NCI-H2107 treated with DMSO at 0.1 percent for 48 hours (cell line): ENCODE measurements around the gene DST.
A peak's percentile ranks its signal among the peaks of the same experiment; 100 is the strongest.

Experiments
- DNase-seq: peaks from one replicate; lab custom pipeline; 2025; ENCODE audit not compliant: unreplicated experiment; lab: John Stamatoyannopoulos, UW

Gene DST

DNA sequence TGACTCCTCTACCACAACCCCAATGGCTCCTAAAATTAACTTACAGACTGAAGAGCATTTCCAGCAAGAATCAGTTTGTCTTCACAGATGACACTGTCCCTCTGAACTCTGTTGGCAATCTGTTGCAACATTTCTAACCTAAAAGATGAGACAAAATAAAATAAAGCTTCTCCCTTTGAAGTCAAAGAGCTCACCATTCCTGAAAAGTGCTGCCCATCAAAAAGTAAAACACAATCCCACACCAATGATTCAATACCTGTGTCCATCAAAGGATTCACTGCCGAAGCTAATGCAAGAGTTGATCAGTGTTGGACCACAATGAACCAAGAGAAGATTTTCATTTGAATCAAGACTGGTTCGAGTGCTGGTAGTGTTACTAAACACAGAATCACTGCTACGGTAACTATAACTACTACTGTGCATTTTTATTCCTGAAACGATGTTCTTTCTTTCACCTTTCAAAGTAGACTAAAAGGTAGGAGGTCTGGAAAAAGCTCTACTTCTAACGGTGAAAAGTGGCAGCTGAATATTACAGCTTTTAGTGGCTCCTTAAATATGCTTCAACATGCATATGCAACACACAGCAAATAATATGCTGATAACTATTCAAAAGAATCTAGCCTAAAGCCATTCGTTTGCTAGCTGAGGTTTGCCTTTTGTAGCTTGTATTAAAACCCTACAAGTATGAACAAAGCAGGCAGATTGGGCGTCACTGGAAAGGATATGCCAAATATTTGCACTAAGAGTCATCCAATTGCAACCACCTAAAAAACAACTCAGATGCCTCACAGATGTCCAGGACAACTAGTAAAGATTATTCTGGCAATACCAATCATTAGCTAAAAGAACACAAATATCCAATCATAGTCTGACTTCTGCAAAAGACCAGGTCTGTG is at the start of gene DST:
Gene DST (minus strand): TSS at position 524 of the 896 bp plus-strand sequence.
- DNase-seq: no peak

DNA sequence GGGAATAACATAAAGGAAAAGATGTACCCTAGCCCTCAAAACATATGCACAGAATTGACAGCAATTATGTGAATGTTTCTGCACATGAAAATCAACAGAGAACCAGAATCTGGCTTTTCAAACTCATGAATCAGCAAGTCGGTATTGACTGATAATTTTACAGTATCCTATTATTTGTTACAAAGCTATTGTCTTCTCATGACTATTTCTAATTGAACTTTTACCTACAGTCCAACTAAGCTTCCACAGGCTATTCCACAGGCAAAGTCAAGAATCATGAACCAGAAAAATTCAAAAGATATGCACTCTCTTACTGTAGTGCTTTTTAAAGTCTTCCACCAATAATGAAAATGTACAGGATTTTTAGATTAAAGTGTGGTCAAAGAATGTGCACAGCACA is 49.1 kb upstream of the DST start:
- no peak for DNase-seq

DNA sequence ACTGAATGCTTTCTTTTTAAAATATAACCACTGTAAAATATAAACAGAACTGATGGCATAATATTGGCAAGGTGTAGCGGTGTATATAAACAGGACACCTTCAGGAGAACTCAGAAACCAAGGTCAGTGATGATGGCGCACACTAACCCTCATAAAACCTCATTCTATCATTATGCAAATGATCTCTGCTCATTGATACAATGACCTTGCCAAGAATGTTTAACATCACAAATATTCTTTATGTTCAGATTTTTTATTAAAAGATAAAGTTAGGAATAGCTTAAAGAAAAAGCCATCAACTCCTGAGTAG is 48.6 kb upstream of the DST start:
- no peak for DNase-seq

DNA sequence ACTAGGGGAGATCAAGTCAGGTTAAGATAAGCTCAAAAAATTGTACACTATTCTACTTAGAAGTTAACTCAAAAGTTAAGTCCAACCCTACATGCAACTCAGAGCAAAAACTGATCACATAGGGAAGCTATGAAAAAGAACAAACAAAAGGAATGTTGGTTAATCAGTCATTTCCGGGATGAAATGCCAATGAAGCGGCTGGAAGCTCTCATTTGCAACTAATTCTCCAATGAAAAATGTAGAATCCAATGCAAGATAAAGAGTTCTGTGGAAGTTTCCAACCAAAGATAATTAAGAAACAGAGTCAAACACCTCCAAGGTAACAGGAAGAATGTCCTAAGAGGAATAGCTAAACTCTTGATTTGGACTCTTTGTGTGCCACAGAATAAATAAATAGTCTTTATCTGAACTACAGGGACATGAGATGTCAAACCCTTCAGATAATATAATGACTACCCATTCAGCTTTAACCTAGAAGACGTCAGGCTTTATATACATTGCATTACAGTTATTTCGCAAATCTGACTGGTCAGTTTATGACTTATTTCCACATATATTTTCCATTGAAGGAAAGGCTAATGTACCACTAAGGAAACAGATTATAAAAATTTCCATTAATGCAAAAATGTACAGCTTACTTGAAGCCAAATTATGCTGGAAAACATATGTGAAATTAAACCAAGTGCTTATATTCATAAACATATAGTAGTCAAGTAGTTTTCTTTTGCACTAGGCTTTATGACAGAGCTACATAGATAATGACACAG is 48.0 kb upstream of the DST start:
- DNase-seq: no peak

DNA sequence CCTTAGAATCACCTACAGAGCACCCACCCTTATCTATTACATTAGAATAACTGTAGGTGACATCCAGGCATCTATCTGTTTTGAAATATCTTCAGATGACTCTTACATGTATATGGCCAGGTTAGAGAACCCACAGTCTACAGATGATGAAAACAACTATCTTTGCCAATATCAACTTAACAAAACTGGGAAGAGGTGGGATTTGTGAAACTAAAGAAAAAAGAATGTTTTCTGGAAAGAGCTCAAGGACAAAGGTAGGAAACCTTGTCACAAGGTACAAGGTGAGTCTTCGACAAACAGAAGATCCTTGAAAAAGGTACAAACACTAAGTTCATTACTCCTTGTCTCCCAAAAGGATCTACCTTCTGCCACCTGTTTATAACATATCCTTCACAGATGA is 47.0 kb upstream of the DST start:
- no peak for DNase-seq

DNA sequence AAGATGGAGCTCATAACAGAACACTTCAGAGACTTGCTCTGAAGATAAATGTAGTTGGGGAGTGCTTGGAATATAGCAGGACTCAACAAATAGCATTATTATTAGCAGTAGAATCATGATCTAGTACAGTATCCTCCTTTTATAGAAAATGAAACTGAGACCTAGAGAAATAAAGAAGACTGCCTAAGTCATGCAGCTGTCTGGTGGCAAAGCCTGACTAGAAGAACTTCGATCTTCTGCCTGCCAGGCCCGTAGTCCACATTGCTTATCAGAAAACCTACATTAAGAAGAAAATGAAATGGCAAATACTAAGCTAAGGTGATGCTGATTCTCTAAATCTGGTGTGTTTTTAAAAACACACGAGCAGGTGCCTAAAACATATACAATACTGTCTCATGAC is 46.4 kb upstream of the DST start:
- no peak for DNase-seq

DNA sequence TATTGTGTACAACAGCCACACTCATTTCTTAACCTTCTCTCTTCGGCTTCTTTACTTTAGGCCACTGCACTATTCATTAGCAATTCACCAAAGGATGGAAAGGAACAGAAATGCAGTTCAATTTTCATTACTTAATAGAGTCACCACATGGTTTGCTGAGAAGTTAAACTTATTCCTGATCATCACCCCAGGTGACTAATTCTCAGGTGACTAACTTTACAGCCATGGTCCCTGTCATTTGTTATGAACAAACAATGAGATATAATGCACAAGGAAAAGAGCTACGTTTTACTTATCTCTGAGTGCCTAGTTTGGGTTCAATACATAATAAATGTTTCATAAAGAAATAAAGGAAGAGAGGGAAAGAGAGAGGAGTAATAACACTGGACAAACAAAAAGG is 45.8 kb upstream of the DST start:
- DNase-seq: no peak

DNA sequence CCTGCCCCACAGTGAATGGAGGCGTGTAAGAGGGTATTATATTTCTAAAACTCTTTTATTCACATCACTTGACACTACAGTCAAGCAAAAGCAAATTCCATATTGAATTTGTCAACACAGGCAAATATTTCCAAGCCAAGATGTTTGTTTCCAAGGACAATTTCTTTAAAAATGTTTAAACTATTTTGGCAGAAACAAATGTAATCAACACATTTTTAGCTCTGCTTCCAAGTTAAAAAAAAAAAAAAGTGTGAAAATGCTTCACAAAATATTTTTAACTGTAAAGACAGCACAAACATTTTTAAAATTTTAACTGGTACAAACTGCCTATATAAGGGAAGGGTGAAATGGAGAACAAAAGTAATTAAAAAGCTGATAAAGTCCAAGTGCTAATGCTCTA is 44.9 kb upstream of the DST start:
- DNase-seq: peak; percentile 20

DNA sequence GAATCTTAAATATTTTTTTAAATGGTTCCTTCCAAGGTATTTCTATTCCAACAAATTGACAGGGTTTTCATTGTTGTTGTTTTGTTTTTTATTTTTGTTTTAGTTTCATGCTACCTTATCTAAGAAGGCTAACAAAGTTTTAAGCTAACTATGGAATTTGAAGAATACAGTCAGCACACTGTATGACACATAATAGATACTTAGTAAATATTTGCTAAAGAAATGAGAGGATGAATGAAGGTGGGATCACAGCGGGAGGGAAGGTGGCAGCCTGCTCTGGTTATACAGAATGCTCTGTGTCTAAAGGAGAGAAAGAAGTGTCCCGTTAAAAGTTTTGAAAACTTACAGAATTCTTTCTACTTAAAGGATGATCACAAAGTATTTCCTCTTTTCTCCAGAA is 43.7 kb upstream of the DST start:
- no peak for DNase-seq

DNA sequence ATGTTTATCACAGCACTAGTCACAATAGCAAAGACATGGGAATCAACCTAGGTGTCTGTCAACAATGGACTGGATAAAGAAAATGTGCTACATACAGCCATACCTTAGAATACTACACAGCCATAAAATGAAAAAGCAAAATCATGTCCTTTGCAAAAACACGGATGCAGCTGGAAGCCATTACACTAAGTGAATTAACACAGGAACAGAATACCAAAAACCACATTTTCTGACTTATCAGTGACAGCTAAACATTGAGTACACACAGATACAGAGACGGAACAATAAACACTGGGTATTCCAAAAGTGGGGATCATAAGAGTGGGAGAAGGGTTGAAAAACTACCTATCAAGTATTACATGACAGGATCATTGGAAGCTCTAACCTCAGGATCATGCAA is 43.3 kb upstream of the DST start:
- no peak for DNase-seq

DNA sequence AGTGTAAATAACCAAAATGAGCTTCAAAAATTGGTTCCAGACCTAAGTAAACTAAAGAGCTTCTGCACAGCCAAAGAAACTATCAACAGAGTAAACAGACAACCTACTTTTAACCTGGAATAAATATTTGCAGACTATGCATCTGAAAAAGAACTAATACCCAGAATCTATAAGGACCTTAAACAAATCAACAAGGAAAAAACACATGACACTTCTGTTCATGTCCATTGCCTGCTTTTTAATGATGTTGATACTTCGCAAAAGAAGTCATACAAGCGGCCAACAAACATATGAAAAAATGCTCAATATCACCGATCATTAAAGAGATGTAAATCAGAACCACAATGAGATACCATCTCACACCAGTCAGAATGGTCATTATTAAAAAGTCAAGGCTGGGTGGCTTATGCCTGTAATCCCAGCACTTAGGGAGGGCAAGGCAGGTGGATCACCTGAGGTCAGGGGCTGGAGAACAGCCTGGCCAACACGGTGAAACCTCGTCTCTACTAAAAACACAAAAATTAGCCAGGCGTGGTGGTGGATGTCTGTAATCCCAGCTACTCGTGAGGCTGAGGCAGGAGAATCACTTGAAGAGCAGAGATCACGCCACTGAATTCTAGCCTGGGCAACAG is 42.5 kb upstream of the DST start:
- DNase-seq: no peak

DNA sequence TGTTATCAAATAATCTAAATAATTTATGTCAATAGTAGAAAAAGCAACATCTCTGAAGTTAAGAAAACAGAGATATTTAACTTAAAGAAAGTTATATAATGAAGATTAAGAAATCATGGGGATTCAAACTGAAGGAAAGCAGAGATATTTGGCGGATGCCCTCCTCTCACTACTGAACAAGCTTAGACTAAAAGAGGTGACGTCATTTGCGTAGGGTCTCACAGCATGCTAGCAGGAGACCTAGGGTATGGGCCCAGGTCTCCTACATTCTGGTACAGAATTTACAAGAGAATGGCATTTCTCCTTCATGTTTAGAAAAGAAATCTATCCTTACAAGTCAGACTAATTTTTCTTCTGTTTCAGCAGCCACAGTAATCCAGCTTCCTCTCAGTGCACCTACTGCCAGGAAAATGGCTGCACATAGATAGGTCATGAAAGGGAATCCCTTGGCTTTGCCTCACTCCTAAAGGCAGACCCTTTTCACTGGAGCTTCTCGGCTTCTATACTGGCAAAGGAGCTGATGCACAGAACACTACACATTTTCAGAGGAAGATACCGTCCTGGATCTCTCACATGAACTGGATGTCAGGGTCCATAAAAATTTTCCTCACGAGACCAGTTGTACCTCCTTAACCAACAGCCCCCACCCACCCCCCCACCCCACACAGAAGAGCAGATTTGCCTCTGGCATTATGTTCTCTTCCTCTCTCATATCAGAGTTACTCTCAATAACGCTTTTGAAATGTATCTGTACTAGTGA is 41.8 kb upstream of the DST start:
- DNase-seq: no peak

DNA sequence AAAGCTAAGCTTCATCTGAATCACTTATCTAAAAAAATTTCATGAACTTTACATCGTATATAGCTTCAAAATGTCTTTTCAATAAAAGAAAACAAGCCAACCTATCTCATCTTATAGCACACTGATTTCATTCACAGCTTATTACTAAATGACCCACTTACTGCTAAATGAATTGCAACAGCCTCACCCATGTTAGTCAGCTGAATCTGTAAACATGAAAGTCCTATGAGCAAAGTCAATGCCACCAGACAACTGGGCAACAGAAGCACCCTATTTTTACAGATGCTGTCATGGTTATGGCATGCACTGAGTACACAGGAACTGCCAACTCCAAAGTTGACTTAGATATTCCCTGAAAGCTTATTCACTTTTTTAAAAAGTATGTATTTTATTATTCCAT is 41.2 kb upstream of the DST start:
- no peak for DNase-seq

DNA sequence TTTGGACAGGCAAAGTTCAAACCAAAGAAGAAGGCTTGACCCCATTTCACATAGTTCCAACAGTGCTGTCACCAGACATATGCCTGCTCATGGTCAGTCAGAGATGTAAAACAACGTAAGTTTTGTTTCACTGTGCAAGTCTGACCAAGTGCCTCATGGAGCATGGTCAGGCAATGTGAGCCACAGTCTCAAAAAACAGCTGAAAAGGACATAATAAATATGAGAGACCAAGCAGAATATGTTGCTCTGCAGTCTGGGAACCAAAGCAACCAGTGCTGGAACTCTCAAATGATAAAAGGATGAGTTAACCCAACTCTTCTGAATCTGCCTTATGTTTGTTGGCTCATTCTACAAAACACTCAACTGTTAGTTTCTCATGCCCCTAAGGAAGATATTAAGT is 39.9 kb upstream of the DST start:
- DNase-seq: no peak

DNA sequence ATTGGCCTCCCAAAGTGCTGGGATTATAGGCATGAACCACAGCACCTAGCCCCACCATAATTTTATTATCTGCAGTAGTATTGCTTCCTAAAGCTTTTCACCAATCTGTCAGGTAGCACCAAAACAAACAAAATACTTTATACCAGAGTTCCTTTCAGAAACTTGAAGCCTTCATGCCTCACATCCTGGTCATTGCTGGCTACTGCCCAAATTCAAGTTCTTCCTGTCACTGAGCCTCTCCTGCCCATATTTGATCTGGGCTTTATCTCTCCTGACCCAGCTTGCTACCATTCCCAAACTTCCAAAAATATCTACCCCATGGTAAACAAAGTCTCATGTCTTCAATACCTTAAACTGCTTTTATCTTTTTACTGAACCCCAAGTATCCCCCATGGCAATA is 34.9 kb upstream of the DST start:
- DNase-seq: no peak

DNA sequence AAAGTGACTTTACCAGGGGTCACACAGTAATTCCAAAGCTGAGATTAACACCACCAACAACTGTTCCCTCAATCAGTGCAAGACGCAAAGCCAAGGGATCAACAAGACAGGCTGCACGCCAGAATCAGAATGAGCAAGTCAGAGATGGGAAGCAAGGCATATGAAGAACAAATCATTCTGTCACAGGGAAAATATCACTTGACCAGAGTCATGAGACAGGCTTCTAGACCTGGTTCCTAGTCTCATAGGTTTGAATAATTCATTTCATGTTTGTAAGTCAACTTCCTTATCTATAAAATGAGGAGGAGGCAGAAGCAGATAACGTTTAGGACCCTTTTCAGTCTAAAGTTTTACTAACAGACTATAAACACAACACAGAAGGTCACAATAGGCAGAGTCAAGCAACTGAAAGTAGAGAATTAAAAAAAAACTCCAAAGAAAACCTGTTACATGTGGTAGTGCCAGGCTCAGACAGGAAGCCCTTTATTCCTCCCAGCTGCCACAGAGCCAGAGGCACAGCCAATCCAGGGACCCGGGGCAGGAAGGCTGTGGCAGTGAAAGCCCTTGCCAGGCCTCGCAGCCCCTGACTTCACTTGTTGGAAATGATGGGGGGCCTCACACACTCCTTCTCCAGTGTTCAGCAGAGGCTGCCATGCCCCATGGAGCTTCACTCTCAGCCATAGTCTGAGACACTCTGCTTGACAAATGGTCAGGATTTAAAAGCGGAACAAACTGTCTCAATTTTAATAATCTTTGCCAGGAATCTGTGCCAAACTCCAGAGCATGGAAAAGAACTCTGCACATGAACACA is 29.2 kb upstream of the DST start:
- DNase-seq: no peak

DNA sequence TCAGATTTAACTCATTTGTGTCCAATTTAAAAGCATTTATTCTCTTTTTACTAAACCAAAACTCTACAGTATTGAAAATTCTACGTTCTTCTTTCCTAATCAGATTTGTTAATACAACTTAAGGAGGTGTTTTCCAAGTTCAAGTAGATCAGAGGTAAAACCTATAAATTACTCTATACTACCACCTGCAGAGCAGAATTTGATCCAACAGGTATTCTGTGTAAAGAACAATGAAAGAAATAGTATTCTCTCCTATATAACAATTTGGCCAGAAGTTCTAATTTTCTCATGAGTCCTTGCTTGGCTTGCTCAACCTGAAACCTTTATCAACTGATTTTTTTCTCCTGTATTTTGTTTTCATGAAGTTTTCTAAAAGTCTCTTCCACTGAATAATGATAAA is 28.5 kb upstream of the DST start:
- DNase-seq: no peak

DNA sequence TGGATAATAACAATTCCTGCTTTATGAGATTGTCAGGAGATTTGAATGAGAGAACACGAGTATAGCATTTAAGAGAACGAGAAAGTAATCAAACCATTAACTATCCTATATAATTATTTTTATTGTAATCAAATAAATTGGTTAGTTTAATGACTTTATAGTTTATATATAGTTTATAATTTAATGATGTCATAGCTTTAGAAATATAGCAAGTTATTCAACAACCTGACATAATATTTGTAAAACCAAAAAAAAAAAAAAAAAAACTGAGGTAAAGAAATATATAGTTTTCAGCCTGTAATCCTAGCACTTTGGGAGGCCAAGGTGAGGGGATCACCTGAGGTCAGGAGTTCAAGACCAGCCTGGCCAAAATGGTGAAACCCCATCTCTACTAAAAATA is 26.4 kb upstream of the DST start:
- no peak for DNase-seq

DNA sequence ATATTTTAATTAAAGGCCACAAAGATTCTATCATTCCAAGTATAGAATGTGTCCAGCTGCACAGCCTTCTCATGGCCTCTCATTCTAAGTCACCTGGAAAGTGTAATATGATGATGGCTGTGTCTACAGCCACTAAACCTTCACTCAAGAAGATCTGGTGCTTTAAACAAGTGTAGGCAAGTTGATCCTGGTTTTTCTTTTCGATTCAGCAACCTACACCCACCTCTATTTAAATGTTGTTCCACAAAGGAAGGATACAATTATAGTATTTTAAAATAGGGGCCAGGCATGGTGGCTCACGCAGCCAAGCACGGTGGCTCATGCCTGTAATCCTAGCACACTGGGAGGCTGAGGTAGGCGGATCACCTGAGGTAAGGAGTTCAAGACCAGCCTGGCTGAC is 25.5 kb upstream of the DST start:
- peak; percentile 35 for DNase-seq

DNA sequence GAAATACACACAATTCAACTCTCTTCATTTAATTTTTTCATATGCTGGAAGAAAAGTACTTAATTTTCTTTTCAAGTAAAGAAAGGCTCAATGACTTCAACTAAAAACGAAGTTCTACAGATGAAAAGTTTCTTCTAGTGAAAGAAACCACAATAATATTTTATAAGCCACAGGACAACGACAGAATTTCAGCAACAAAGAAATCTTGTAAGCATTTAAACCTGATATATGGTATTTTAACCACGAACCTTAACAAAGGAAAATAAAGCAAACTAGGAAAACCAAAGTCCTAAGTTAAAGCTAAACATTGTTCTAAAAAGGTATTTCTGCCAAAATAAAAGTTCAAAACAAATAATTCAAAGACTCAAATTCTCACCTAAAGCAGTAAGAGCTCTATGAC is 24.6 kb upstream of the DST start:
- no peak for DNase-seq

DNA sequence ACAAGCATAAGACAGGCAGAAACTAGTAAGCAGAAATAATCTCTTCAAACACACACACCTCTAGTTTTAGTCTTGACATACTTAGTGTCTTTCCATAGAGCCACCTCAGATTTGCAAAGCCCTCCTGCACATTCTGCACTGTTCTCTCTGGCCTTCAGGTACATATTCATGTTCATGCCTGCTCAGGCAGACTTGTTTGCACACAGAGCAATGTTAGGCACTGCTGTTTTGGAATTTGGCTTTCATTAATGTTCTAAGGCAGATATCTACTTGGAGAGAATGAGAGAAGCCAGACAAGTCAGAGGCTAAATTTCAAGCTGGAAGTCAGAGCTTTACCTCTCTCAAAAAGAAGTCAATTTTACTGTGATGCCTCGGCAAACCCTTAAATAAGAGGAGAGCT is 21.3 kb upstream of the DST start:
- DNase-seq: no peak
